Peyer's patch (tissue), 4 donors: ENCODE results near the gene THAP2.

Experiments
- POLR2A ChIP-seq, 2 donors: fragments of 450-650 bp; IDR thresholded peaks; one replicate each; pipeline ENCODE4 v1.5.1; 2017; ENCODE audit warnings: antibody characterized with exemption in 2 of 2, mild to moderate bottlenecking in 2 of 2, moderate library complexity in 2 of 2
- TF ChIP-seq, protein P1 (sequence below), 6 experiments: fragments of 450-650 bp in 4 of 6; fragments of 200-600 bp in 2 of 6; sonication (generic) in 1 of 6; IDR thresholded peaks; one replicate each; pipeline ENCODE4 v1.5.1; 2017 to 2019; ENCODE audit warnings: antibody characterized with exemption in 6 of 6, mild to moderate bottlenecking in 3 of 6, moderate library complexity in 1 of 6

DNA sequence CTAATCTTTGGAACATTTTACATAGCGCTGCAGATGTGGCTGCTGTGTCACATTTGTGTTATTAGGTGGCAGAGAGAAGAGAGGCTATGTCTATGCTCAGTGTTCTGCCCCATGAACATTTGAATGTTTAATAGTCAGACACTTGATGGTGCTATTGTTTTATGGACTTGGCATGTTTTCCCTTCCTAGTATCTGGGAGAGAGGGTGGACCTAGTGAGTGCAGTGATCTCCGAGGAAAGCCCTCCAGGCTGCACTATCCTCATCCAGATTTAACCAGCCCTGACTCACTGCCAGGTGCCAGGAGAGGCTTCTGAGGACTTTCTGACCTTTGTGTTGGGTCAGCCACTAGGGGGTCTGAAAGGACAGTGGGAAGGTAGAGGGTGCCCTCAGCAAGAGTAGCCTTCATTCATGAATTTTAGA lies 24.8 kb upstream of the THAP2 start:
- TF ChIP-seq POLR2A (IDR thresholded peaks at IDR 0.05): no peak
- TF ChIP-seq, protein P1, sequence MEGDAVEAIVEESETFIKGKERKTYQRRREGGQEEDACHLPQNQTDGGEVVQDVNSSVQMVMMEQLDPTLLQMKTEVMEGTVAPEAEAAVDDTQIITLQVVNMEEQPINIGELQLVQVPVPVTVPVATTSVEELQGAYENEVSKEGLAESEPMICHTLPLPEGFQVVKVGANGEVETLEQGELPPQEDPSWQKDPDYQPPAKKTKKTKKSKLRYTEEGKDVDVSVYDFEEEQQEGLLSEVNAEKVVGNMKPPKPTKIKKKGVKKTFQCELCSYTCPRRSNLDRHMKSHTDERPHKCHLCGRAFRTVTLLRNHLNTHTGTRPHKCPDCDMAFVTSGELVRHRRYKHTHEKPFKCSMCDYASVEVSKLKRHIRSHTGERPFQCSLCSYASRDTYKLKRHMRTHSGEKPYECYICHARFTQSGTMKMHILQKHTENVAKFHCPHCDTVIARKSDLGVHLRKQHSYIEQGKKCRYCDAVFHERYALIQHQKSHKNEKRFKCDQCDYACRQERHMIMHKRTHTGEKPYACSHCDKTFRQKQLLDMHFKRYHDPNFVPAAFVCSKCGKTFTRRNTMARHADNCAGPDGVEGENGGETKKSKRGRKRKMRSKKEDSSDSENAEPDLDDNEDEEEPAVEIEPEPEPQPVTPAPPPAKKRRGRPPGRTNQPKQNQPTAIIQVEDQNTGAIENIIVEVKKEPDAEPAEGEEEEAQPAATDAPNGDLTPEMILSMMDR (IDR thresholded peaks at IDR 0.05): peak in 1 of 6 experiments; percentile 6
